Neural crest cell (in vitro differentiated cells): ENCODE data around the gene LYZ. TPM values are rescaled to one million over a fixed set of nuclear protein-coding genes. Genes with fewer than 3 reads are reported as not detected.
"Not testable (repeated sequence)": the region's sequence is repeated elsewhere in the genome, so short reads cannot be mapped to it uniquely, and the experiment has no call there.

Experiments
- DNase-seq: peaks from one replicate; pipeline ENCODE4 v3.0.0; 2021; ENCODE audit warnings: low read depth, mixed read lengths, low spot score
- H3K27ac Mint-ChIP-seq: one replicate; pipeline ENCODE4 v1.8.0; 2021; ENCODE audit warnings: mild to moderate bottlenecking, mixed read lengths; ENCODE audit not compliant: unreplicated experiment
- H3K27me3 Mint-ChIP-seq: 2 replicates; pipeline ENCODE4 v1.8.0; 2021; ENCODE audit warnings: low read depth, mild to moderate bottlenecking, mixed read lengths
- H3K36me3 Mint-ChIP-seq: 2 replicates; pipeline ENCODE4 v1.8.0; 2021; ENCODE audit warnings: low read depth, mild to moderate bottlenecking, mixed read lengths
- H3K4me1 Mint-ChIP-seq: 2 replicates; pipeline ENCODE4 v1.8.0; 2021; ENCODE audit warnings: mixed read lengths
- H3K4me3 Mint-ChIP-seq: one replicate; pipeline ENCODE4 v1.8.0; 2021; ENCODE audit warnings: mild to moderate bottlenecking, mixed read lengths
- H3K9me3 Mint-ChIP-seq: 2 replicates; pipeline ENCODE4 v1.8.0; 2021; ENCODE audit warnings: mixed read lengths
- long read RNA-seq: library from polyadenylated mRNA; unstranded; transcript quantifications from one replicate; pipeline ENCODE4 v2.0.0, GENCODE V29; 2020
- total RNA-seq: library from RNA; stranded (reverse); gene quantifications from 2 replicates; pipeline ENCODE4 v1.2.1, GENCODE V29; 2021
- TF ChIP-seq, protein P1 (sequence below): fragments of 200-600 bp; sonication (generic); conservative IDR thresholded peaks from 2 replicates; pipeline ENCODE4 v1.5.0; 2021; ENCODE audit warnings: antibody characterized with exemption, mild to moderate bottlenecking

LYZ gene
- total RNA-seq, result 0.26 TPM in 1 of 2 replicates, not detected in the other
- long read RNA-seq, result 0 reads

GRCh38 chr12:69348162-69348938 lies at the start of gene LYZ:
Gene LYZ, plus strand, starts transcription at chr12:69348381. Its CDS starts 28 bp downstream, at chr12:69348409.
- no peak within 1 kb of the TSS for H3K27ac Mint-ChIP-seq
- H3K36me3 Mint-ChIP-seq, result no peaks in the 10 kb centered on the region
- no peaks in the 10 kb centered on the region for H3K27me3 Mint-ChIP-seq
- TF ChIP-seq, protein P1, sequence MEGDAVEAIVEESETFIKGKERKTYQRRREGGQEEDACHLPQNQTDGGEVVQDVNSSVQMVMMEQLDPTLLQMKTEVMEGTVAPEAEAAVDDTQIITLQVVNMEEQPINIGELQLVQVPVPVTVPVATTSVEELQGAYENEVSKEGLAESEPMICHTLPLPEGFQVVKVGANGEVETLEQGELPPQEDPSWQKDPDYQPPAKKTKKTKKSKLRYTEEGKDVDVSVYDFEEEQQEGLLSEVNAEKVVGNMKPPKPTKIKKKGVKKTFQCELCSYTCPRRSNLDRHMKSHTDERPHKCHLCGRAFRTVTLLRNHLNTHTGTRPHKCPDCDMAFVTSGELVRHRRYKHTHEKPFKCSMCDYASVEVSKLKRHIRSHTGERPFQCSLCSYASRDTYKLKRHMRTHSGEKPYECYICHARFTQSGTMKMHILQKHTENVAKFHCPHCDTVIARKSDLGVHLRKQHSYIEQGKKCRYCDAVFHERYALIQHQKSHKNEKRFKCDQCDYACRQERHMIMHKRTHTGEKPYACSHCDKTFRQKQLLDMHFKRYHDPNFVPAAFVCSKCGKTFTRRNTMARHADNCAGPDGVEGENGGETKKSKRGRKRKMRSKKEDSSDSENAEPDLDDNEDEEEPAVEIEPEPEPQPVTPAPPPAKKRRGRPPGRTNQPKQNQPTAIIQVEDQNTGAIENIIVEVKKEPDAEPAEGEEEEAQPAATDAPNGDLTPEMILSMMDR, result no peak
- no peaks in the 10 kb centered on the region for H3K9me3 Mint-ChIP-seq
- no peak within 1 kb of the TSS for H3K4me3 Mint-ChIP-seq
- peaks cover 13% of the 10 kb centered on the region for H3K4me1 Mint-ChIP-seq
- no peak for DNase-seq

DNA sequence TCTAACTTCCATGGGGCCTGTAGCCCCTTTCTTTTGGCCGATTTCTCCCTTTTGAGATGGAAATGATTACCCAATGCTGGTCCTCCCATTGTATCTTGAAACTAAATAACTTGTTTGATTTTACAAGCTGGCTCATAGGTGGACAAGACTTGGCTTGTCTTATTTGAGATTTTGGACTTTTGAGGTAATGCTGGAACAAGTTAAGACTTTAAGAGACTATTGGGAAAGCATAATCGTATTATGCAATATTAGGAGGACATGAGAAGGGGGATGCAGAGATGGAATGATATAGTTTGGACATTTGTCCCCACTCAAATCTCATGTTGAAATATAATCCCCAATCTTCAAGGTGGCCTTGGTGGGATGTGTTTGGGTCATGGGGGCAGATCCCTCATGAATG lies 49.2 kb upstream of the LYZ start:
- Mint-ChIP-seq H3K36me3 (peaks cover 6% of the 10 kb centered on the region), H3K4me1 (peaks cover 5% of the 10 kb centered on the region), H3K27me3 (peaks cover 4% of the 10 kb centered on the region), H3K27ac (no peak overlapping the region), H3K4me3 (no peak overlapping the region), H3K9me3 (peaks cover 9% of the 10 kb centered on the region)
- no peak for DNase-seq
- TF ChIP-seq, protein P1, result no peak

- H3K4me3 Mint-ChIP-seq, result no peak overlapping the region
- TF ChIP-seq, protein P1, result no peak
- H3K36me3 Mint-ChIP-seq, result peaks cover 11% of the 10 kb centered on the region
- H3K9me3 Mint-ChIP-seq, result peaks cover 17% of the 10 kb centered on the region
- peaks cover 5% of the 10 kb centered on the region for H3K4me1 Mint-ChIP-seq
- no peaks in the 10 kb centered on the region for H3K27me3 Mint-ChIP-seq
- no peak overlapping the region for H3K27ac Mint-ChIP-seq
- DNase-seq, result no peak
These were observed 43.9 kb upstream of the LYZ start for GRCh38 chr12:69304284-69304683.

- peaks cover 18% of the 10 kb centered on the region for H3K9me3 Mint-ChIP-seq
- no peak overlapping the region for H3K27ac Mint-ChIP-seq
- no peaks in the 10 kb centered on the region for H3K27me3 Mint-ChIP-seq
- no peak overlapping the region for H3K4me3 Mint-ChIP-seq
- H3K36me3 Mint-ChIP-seq, result peaks cover 8% of the 10 kb centered on the region
- no peak for DNase-seq
- no peaks in the 10 kb centered on the region for H3K4me1 Mint-ChIP-seq
- TF ChIP-seq, protein P1, result no peak
These were observed 38.7 kb upstream of the LYZ start for GRCh38 chr12:69309461-69309860.

- no peak for DNase-seq
- Mint-ChIP-seq H3K27ac (no peak overlapping the region), H3K4me3 (no peak overlapping the region), H3K4me1 (no peaks in the 10 kb centered on the region), H3K27me3 (no peaks in the 10 kb centered on the region), H3K9me3 (peaks cover 20% of the 10 kb centered on the region), H3K36me3 (peaks cover 12% of the 10 kb centered on the region)
- TF ChIP-seq, protein P1, result no peak
These were observed 35.0 kb upstream of the LYZ start for GRCh38 chr12:69313209-69313608.

GRCh38 chr12:69316784-69317183 lies 31.4 kb upstream of the LYZ start:
- H3K27ac Mint-ChIP-seq, DNase-seq, H3K27me3 Mint-ChIP-seq, H3K4me1 Mint-ChIP-seq, H3K4me3 Mint-ChIP-seq: not testable (repeated sequence)
- H3K9me3 Mint-ChIP-seq, result peaks cover 27% of the 10 kb centered on the region
- peaks cover 18% of the 10 kb centered on the region for H3K36me3 Mint-ChIP-seq

DNA sequence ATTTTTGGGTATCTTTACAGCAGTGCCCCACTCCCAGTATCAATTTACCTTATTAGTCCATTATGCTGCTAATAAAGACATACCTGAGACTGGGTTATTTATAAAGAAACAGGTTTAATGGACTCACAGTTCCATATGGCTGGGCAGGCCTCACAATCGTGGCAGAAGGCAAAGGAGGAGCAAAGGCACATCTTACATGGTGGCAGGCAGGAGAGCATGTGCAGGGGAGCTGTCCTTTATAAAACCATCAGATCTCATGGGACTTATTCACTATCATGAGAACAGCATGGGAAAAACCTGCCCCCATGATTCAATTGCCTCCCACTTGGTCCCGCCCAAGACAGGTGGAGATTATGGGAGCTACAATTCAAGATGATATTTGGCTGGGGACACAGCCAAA lies 30.9 kb upstream of the LYZ start:
- not testable (repeated sequence) for H3K27ac Mint-ChIP-seq, H3K4me1 Mint-ChIP-seq, H3K4me3 Mint-ChIP-seq, DNase-seq, H3K27me3 Mint-ChIP-seq
- Mint-ChIP-seq H3K9me3 (peaks cover 27% of the 10 kb centered on the region), H3K36me3 (peaks cover 18% of the 10 kb centered on the region)
